SW 1271 (cell line): ENCODE results near the gene KASH5.
A peak's percentile ranks its signal among the peaks of the same experiment; 100 is the strongest.

ENCODE experiments used
- DNase-seq, 2 experiments: peaks; one replicate each; lab custom pipeline; 2025; lab: John Stamatoyannopoulos, UW

KASH5 gene, protein sequence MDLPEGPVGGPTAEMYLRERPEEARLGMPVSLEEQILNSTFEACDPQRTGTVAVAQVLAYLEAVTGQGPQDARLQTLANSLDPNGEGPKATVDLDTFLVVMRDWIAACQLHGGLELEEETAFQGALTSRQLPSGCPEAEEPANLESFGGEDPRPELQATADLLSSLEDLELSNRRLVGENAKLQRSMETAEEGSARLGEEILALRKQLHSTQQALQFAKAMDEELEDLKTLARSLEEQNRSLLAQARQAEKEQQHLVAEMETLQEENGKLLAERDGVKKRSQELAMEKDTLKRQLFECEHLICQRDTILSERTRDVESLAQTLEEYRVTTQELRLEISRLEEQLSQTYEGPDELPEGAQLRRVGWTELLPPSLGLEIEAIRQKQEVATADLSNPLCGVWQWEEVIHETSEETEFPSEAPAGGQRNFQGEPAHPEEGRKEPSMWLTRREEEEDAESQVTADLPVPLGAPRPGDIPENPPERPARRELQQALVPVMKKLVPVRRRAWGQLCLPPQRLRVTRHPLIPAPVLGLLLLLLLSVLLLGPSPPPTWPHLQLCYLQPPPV

GRCh38 chr19:49387936-49388372 lies at the start of gene KASH5:
KASH5 (plus strand) TSS chr19:49388249; CDS start chr19:49390884, 2,635 bp downstream.
- DNase-seq, result peak; percentile 57 to 86

DNA sequence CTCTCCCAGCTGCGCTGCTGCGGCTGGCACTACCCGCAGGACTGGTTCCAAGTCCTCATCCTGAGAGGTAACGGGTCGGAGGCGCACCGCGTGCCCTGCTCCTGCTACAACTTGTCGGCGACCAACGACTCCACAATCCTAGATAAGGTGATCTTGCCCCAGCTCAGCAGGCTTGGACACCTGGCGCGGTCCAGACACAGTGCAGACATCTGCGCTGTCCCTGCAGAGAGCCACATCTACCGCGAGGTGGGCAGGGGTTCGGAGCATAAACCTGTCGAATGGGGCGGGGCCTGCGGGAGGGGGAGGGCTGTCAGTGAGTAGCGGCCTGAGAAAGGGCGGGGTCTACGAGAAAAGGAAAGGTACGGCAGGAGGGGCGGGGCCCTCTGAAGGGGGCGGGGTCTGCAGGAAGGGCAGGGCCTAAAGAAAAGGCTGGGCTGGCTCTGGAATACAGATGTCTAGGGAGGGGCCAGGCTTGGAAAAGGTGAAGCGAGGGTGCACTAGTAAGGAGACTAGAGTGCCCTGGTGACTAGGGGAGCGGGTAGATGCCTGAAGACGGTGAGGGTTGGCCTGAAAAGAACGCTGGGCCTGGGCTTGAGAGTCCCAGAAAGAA lies 49.3 kb upstream of the KASH5 start:
- DNase-seq, result peak in 1 of 2 experiments; percentile 29

- DNase-seq, result peak in 1 of 2 experiments; percentile 68
Observed at GRCh38 chr19:49339301-49340068, 48.6 kb upstream of the KASH5 start.

DNA sequence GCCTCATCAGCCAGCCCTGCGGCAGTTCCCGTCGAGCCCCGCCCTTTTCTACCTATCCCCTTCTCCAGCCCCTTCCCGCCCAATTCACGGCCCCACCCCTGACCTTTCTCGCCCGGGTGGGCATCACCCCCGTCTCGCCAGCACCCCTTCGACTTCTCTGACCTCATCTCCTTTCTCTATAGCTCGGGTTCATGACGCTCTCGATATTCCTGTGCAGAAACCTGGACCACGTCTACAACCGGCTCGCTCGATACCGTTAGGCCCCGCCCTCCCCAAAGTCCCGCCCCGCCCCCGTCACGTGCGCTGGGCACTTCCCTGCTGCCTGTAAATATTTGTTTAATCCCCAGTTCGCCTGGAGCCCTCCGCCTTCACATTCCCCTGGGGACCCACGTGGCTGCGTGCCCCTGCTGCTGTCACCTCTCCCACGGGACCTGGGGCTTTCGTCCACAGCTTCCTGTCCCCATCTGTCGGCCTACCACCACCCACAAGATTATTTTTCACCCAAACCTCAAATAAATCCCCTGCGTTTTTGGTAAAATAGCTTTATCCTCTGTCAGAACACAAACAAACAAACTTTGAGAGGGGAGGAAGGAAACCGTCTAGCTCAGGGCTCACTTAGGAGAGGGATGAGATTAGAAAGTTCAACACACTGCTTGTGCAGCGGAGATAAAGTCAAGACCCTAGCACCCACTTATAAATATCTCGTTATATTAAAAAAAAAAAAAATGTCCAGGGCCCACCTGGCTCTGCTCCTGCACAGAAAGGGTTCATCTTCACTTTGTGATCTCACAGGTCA lies 47.8 kb upstream of the KASH5 start:
- peak in 1 of 2 experiments; percentile 44 for DNase-seq

DNA sequence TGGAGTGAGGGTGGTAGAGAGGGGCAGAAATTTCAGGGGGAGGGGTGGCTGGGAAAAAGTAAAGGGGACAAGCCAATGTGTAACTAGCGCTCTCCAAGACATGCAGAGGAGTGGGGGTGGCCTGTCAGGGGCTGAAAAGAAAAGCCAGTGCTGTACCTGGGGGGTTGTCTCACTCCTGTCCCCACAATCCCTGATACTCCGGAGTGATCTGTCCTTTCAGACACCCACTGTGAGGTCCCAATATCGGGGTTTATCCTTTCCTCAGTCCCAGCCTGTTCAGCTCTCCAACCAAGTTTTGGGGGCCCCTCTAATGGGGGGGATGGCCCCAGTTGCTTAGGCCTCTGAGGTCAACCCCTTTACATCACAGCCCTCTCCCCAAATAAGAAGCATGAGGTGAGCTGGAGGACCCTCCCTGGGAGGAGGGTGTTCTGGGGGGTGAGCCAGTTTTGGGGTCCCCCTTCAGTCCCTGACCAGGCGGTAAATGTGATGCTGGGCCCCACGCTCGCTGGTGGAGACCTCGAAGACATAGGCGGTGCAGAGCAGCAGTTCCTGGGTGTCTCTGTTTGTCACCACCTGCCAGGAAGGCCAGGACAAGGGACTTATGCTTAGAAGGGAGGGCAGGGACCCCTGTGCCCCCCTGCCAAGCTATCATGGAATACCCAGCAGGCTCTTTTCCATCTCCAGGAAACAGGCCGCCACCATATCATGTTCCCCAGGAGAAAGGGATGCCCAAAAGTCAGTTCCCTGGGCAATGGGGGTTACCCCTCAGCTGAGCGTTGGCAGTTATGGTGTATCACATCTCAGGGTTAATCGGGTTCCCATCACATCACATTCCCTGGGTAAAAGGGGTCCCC lies 47.0 kb upstream of the KASH5 start:
- DNase-seq, result no peak

DNA sequence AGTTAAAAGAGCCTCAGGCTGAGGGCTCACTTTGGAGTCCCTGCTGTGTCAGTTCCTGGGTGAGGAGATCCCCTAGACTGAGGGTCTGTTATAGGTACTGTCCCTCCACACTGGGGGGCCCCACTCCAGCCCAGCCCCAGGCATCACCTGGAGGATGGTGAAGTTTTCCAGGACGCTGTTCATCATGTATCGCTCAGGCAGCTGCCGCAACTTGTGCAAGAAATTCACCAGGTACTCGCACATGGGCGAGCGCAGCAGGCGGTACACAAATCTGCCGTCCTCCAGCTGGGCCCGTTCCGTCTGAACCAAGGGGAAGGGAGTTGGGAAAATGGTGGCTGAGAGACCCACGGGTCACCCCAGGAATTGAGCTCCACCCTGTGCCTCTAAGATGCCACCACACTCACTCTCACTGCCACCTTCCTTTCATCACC lies 45.7 kb upstream of the KASH5 start:
- DNase-seq, result no peak

DNA sequence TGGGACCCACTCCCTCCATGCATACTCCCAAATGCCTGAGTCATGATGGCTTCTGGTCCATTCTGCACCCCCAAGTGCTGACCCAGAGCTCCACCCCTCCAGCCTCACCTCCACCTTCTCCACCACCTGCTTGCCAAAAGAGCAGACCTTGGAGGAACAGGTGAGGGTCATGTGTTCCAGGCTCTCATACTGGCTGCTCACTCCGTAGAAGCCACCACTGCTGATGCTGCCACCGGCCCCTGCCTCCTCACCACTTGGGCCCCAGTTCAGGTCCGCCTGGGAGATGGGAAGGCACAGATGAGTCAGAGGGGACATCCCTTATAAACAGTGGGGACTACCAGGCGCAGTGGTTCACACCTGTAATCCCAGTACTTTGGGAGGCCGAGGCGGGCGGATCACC lies 44.9 kb upstream of the KASH5 start:
- DNase-seq, result no peak

DNA sequence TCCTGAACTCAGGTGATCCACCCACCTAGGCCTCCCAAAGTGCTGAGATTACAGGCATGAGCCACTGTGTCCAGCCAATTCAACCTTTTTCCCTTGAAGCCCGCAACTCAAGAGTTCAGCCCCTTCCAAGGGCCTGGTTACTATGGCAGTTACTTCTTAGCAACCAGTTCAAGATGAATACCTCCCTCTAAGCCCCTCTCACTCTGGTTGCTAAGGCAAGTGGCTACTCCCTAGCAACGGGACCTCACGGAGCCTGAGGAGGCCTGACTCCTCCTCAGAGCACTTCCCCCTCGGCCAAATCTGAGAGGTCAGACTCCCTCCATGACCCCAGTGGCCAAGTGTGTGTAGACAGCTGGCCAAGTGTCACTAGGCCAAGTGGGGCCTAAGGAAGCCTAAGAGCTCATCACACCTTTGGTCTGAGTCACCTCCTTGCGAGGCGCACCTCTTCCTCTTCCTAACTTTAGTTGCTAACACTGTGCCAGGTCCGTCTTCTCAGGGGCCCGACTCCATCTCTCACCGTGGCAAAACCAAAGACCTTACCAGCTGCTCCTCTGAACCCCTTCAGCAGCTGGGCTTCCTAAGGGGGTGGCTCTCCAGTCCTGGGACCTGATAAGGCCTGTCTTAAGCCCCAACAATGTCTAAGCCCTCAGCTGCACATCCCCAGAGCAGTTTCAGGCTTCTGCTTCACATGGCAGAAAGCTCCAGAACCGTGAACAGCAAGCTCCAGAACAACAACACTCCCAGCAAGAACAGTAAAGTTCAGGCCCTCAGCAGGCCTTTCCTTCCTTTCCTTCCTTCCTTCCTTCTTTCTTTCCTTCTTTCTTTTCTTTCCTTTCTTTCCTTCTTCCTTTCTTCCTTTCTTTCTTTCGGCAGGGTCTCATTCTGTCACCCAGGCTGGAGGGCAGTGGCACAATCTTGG lies 43.3 kb upstream of the KASH5 start:
- DNase-seq, result no peak

GRCh38 chr19:49347191-49347590 lies 40.9 kb upstream of the KASH5 start:
- no peak for DNase-seq

- DNase-seq, result peak; percentile 35 to 51
Observed at GRCh38 chr19:49347835-49348234, 40.2 kb upstream of the KASH5 start.

DNA sequence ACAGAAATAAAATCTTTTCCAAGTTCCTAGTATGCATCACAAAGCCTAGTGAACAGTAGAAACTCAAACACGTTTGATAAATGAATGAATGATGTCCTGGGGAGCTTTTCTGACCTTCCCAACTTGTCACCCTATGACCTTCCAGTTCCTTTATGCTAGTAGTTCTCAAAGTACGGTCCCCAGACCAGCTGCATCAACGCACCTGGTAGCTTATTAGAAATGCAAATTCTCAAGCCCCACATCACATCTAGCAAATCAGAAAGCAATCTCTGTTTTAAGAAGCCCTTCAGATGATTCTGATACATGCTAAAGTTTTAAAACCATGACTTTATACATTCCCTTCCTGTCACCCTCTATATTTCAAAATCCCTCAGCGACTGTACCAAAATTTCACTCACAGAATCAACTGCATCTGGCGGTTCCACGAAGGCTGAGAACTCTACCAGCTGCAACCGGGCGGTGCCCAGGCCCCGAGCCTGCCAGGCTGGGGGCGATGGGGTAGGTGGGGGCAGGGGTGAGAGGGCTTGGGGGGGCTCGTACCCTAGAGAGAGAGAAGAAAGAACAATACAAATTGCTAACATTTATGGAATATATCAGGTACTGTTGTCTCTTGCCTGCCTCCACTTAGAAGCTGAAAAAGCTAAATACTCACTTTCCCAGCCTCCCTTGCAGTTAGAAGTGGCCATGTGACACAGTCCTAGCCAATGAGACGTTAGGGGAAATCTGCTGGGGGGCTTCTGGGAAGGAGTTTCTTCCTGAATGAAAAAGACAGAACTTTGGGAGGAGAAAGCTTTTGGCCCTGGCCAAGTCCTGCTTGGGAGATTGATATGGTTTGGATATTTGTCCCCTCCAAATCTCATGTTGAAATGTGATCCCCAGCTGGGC lies 39.5 kb upstream of the KASH5 start:
- no peak for DNase-seq

DNA sequence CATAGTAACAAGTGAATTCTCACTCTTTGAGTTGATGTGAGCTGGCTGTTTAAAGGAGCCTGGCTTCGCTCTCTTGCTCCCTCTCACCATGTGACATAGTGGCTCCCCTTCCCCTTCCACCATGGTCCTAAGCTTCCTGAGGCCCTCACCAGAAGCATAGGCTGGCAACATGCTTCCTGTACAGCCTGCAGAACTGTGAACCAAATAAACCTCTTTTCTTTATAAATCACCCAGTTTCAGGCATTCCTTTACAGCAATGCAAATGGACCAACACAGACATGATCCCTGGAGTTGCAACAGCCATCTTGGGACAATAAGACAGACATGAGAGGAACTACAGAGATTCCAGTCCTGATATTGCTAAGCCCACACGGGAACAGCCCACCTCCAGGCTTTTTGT lies 38.5 kb upstream of the KASH5 start:
- DNase-seq, result no peak

DNA sequence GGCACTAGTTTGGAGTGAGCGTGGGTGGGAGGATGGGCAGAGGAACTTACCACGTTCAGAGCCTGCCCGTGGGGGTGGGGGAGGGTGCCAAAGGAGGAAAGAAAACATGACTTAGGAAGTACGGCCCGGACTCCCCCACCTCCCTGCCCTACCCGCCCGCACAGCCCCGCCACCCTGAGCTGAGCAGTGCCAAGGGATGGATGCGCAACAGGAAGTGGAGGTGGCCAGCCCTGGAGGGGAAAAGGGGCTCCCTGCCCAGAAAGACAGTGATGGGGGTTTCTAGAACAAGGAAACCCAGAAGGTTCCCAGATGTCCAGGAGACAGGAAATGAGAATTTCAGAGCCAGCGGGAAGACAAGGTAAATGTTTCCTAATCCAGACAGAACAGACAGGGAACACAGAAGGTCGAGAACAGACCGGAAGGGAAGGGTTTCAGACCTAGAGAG lies 32.1 kb upstream of the KASH5 start:
- no peak for DNase-seq

DNA sequence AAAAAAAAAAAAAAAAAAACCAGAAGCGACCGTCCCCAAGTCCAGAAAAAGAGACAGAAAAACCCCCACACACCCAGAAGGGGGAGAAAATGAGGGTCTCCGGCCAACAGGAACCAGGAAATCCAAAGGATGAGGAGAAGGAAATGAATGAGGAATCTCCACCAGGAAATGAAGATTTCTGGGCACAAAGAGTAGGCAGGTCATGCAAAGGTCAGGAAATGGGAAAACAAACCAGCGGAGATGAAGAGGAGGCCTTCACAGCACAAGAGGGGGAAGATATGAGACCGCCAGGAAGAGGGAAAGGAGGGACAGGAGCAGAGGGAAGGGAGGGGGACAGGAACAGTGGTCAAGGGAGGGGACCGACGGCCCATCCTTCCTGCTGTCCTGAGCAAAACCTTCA lies 31.7 kb upstream of the KASH5 start:
- no peak for DNase-seq

DNA sequence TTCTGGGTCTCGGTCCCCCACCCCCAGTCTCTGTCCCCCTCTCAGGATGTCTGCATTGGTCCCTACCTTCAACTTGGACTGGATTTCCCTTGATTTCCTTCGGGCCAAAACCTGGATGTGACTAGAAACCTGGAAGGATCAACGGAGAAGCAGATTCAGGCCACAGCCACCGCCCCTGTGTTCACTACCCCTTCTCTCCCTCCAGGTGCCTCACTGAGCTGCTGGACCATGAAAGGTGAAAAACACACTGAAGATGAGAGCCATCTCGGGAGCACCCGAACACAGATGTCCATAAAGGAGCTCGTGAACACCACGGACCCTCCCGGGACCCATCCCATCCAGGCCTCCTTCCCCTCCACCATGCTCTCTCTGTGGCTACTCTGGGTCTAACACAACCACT lies 30.9 kb upstream of the KASH5 start:
- DNase-seq, result no peak

DNA sequence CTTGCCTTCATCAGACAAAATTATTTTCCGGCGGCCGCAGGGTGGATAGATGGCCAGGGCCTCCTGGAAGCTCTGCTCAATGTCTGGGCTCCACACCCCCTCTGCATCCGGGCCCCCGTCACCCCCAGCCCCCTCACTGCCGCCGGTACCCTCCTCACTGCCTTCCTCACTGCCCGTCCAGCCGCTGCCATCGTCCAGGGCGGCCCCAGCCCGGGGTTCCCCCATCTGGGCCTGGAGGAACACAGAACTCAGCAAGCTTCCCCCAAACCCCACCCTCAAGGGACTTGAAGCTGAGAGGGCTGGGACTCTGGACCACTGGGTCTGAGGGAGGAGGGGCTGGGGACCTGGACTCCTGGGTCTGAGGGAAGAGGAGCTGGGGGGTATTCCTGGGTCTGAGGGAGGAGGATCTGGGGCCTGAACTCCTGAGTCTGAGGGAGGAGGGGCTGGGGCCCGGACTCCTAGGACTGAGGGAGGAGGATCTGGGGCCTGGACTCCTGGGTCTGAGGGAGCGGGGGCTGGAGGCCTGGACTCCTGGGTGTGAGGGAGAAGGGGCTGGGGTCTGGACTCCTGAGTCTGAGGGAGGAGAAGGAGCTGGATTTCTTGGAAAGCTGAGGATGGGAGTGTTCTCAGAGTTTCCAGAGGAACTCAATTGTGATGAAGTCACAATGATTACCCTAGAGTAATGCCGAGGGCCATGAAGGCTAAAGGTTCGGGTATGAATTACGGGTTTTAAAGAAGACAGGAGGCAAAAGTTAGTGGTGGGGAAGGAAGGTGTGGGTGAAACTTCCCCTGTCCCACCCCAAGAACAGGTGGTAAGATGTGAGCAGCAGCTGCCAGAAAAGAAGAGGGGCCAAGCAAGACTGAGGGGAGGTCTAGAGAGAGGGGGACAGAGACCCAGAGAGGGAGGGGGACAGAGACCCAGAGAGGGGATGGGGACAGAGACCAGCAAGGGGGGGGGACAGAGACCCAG lies 27.9 kb upstream of the KASH5 start:
- no peak for DNase-seq

- DNase-seq, result peak in 1 of 2 experiments; percentile 62
Observed at GRCh38 chr19:49361438-49362047, 26.5 kb upstream of the KASH5 start.
